K562 treated with DMSO at 1 percent for 24 hours (cell line): ENCODE results near the gene SDS. TPM values are rescaled to one million over a fixed set of nuclear protein-coding genes. Genes with fewer than 3 reads are reported as not detected.

Experiments used
- total RNA-seq: library from RNA; unstranded; fragments of 300-600 nt; gene quantifications from 2 replicates; pipeline ENCODE4 v1.2.3, GENCODE V29; 2022; ENCODE audit warnings: low read depth; ENCODE audit not compliant: insufficient read depth

The SDS gene, protein sequence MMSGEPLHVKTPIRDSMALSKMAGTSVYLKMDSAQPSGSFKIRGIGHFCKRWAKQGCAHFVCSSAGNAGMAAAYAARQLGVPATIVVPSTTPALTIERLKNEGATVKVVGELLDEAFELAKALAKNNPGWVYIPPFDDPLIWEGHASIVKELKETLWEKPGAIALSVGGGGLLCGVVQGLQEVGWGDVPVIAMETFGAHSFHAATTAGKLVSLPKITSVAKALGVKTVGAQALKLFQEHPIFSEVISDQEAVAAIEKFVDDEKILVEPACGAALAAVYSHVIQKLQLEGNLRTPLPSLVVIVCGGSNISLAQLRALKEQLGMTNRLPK
- total RNA-seq = 0.88 and 1.5 TPM in 2 replicates

GRCh38 chr12:113403435-113404415 is at the start of gene SDS:
Gene SDS, minus strand, starts transcription at chr12:113403887. Its CDS starts 4,179 bp downstream, at chr12:113399708.

GRCh38 chr12:113422030-113422885 is 18.6 kb upstream of the SDS start, which contains the start of gene SDSL:
Gene SDSL, plus strand, starts transcription at chr12:113422380. Its CDS starts 5,603 bp downstream, at chr12:113427983.

GRCh38 chr12:113358381-113359132 is 45.1 kb downstream of the SDS start, which contains the start of gene PLBD2:
Gene PLBD2, plus strand, starts transcription at chr12:113358587. Its CDS starts 14 bp downstream, at chr12:113358601.

Other genes starting within 250 kb of the SDS start
- gene DDX54, start 218.4 kb downstream of the SDS start, total RNA-seq = 81.2 and 88.1 TPM in 2 replicates
- gene RITA1, start 218.2 kb downstream of the SDS start, total RNA-seq = 37.6 and 44.4 TPM in 2 replicates
- gene TPCN1, start 182.4 kb downstream of the SDS start, total RNA-seq = 26.0 and 28.7 TPM in 2 replicates
- gene SLC8B1, start 68.8 kb downstream of the SDS start, total RNA-seq = 38.8 and 41.1 TPM in 2 replicates
- gene PLBD2, start 45.3 kb downstream of the SDS start, total RNA-seq = 44.0 and 44.2 TPM in 2 replicates
- 24.3 and 24.8 TPM in 2 replicates for gene SDSL, start 18.5 kb upstream of the SDS start, total RNA-seq
- gene LHX5, start 68.0 kb upstream of the SDS start, total RNA-seq = 0.38 and 0.41 TPM in 2 replicates